Hepatocyte (in vitro differentiated cells): ENCODE data around the gene EPHB1. TPM values are rescaled to one million over a fixed set of nuclear protein-coding genes. Genes with fewer than 3 reads are reported as not detected.

Experiments used
- DNase-seq: peaks from one replicate; pipeline ENCODE4 v3.0.0-alpha.2; 2016; ENCODE audit warnings: low spot score
- H2AFZ ChIP-seq: fragments of 200-600 bp; sonication (generic); 2 replicates; pipeline ENCODE4 v1.6.0; 2016; ENCODE audit warnings: antibody characterized with exemption, mild to moderate bottlenecking
- H3K27ac ChIP-seq: fragments of 200-600 bp; sonication (generic); 2 replicates; pipeline ENCODE4 v1.5.1; 2016; ENCODE audit warnings: mild to moderate bottlenecking
- H3K27me3 ChIP-seq: fragments of 200-600 bp; sonication (generic); 2 replicates; pipeline ENCODE4 v1.6.1; 2016
- H3K36me3 ChIP-seq: fragments of 200-600 bp; sonication (generic); replicated peaks from 2 replicates; pipeline ENCODE4 v1.5.1; 2016; ENCODE audit warnings: low read depth; ENCODE audit not compliant: insufficient read depth
- H3K4me1 ChIP-seq: fragments of 200-600 bp; sonication (generic); 2 replicates; pipeline ENCODE4 v1.5.1; 2016; ENCODE audit warnings: mild to moderate bottlenecking, moderate library complexity; ENCODE audit not compliant: insufficient read depth
- H3K4me2 ChIP-seq: fragments of 200-600 bp; sonication (generic); 2 replicates; pipeline ENCODE4 v1.6.0; 2016
- H3K4me3 ChIP-seq: fragments of 200-600 bp; sonication (generic); 2 replicates; pipeline ENCODE4 v1.5.1; 2016; ENCODE audit warnings: mild to moderate bottlenecking
- H3K79me2 ChIP-seq: fragments of 200-600 bp; sonication (generic); 2 replicates; pipeline ENCODE4 v1.6.0; 2017; ENCODE audit warnings: mild to moderate bottlenecking
- H3K9me2 ChIP-seq: fragments of 200-600 bp; sonication (generic); replicated peaks from 2 replicates; pipeline ENCODE4 v1.6.0; 2017; ENCODE audit warnings: mild to moderate bottlenecking; ENCODE audit not compliant: insufficient read depth
- H3K9me3 ChIP-seq: fragments of 200-600 bp; sonication (generic); 2 replicates; pipeline ENCODE4 v1.5.1; 2016; ENCODE audit warnings: low read depth, mild to moderate bottlenecking
- H4K20me1 ChIP-seq: fragments of 200-600 bp; sonication (generic); 2 replicates; pipeline ENCODE4 v1.6.0; 2016; ENCODE audit warnings: mild to moderate bottlenecking; ENCODE audit not compliant: insufficient read depth, poor library complexity, severe bottlenecking
- EZH2 ChIP-seq: fragments of 200-600 bp; sonication (generic); IDR thresholded peaks from 2 replicates; pipeline ENCODE4 v1.6.1; 2016; ENCODE audit warnings: antibody characterized with exemption, mild to moderate bottlenecking, borderline replicate concordance
- EZH2phosphoT487 ChIP-seq: fragments of 200-600 bp; sonication (generic); IDR thresholded peaks from one replicate; pipeline ENCODE4 v1.6.1; 2018; ENCODE audit warnings: antibody characterized with exemption, mild to moderate bottlenecking, low read depth, moderate library complexity; ENCODE audit not compliant: unreplicated experiment, severe bottlenecking
- WGBS: methylation state at CpG from one replicate; pipeline ENCODE4 v1.1.6; 2016; ENCODE audit warnings: low lambda C conversion rate; ENCODE audit errors: missing lambda C conversion rate; 5-methylcytosine and 5-hydroxymethylcytosine counted together
- polyA plus RNA-seq: library from polyadenylated mRNA; unstranded; fragments of >200 nt; fragmentation: Nextera tagmentation; extraction: Ambion mirVana; gene quantifications from 2 replicates; pipeline ENCODE4 v1.2.1, GENCODE V29; 2016
- total RNA-seq: library from RNA; depleted of rRNA; stranded (reverse); fragments of >200 nt; gene quantifications from 2 replicates; pipeline ENCODE4 v1.2.3, GENCODE V29; 2014
- TF ChIP-seq, protein P1 (sequence below): fragments of 200-600 bp; sonication (generic); IDR thresholded peaks from 2 replicates; pipeline ENCODE4 v1.5.1; 2016; ENCODE audit warnings: antibody characterized with exemption, mild to moderate bottlenecking; ENCODE audit not compliant: poor library complexity

EPHB1 gene
- total and polyA plus RNA-seq, 2 experiments from 2014 or later = 3.3 to 5.6 TPM

- Histone ChIP-seq H2AFZ (no peak overlapping the region), H3K27ac (no peak overlapping the region), H3K79me2 (no peaks in the 10 kb centered on the region), H3K9me2 (no peaks in the 10 kb centered on the region), H3K4me2 (no peak overlapping the region), H3K4me3 (no peak overlapping the region), H3K9me3 (no peaks in the 10 kb centered on the region), H3K4me1 (no peaks in the 10 kb centered on the region), H3K27me3 (no peaks in the 10 kb centered on the region), H3K36me3 (no peaks in the 10 kb centered on the region), H4K20me1 (no peaks in the 10 kb centered on the region)
- no peak for TF ChIP-seq EZH2
- TF ChIP-seq, protein P1, sequence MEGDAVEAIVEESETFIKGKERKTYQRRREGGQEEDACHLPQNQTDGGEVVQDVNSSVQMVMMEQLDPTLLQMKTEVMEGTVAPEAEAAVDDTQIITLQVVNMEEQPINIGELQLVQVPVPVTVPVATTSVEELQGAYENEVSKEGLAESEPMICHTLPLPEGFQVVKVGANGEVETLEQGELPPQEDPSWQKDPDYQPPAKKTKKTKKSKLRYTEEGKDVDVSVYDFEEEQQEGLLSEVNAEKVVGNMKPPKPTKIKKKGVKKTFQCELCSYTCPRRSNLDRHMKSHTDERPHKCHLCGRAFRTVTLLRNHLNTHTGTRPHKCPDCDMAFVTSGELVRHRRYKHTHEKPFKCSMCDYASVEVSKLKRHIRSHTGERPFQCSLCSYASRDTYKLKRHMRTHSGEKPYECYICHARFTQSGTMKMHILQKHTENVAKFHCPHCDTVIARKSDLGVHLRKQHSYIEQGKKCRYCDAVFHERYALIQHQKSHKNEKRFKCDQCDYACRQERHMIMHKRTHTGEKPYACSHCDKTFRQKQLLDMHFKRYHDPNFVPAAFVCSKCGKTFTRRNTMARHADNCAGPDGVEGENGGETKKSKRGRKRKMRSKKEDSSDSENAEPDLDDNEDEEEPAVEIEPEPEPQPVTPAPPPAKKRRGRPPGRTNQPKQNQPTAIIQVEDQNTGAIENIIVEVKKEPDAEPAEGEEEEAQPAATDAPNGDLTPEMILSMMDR = no peak
- TF ChIP-seq EZH2phosphoT487 = no peak
- no peak for DNase-seq
- WGBS = 94% methylated on average over 4 of the region's 4 CpGs
Measured at GRCh38 chr3:135262441-135262840, 467.4 kb downstream of the EPHB1 start.

DNA sequence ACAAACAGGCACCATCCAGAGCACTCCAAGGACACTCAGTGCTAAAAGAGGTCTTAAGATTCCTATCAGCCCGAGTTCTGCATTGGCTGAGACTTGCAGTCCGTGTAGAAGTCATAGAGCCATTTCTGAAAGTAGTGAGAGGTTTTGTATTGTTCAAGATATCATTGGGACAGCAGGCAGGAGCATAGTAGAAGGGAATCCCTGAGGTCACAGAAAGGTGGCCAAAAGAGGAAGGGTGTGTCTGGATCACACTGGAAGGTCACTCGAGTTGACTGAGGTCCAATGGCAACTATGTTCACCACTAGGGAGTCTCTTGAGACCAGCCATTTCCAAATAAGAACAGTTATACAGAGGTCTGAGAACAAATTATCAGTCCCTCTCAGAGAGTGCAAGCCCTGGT is 468.3 kb downstream of the EPHB1 start:
- Histone ChIP-seq H3K9me3 (no peaks in the 10 kb centered on the region), H3K27me3 (no peaks in the 10 kb centered on the region), H2AFZ (no peak overlapping the region), H3K27ac (no peak overlapping the region), H3K9me2 (no peaks in the 10 kb centered on the region), H4K20me1 (no peaks in the 10 kb centered on the region), H3K36me3 (no peaks in the 10 kb centered on the region), H3K4me3 (no peak overlapping the region), H3K79me2 (no peaks in the 10 kb centered on the region), H3K4me2 (no peak overlapping the region), H3K4me1 (no peaks in the 10 kb centered on the region)
- no peak for DNase-seq
- TF ChIP-seq, protein P1 = no peak
- TF ChIP-seq EZH2 = no peak
- TF ChIP-seq EZH2phosphoT487 = no peak
- 87% methylated on average over 3 of the region's 3 CpGs for whole genome bisulfite sequencing

DNA sequence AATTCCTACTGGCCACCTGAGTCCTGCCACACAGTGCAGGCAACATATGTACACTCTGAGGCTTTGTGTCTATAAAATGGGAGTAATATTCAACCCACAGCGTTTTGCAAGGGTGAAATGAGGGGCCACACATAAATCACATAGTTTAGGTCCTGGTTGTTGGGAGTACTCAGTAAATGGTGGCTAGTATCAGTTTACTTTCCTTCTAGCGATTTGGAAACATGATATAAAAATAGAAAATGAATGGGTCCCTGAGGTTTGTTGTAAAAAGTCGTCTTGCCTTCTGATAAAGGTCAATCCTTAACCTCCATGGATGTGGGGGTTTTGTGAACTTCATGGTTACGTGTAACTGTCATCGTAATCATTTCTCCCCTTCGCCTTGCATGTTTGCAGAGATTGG is 472.4 kb downstream of the EPHB1 start:
- Histone ChIP-seq H3K27ac (no peak overlapping the region), H2AFZ (no peak overlapping the region), H3K9me3 (no peaks in the 10 kb centered on the region), H3K9me2 (no peaks in the 10 kb centered on the region), H3K27me3 (no peaks in the 10 kb centered on the region), H3K4me3 (no peak overlapping the region), H3K36me3 (no peaks in the 10 kb centered on the region), H3K4me1 (no peaks in the 10 kb centered on the region), H4K20me1 (no peaks in the 10 kb centered on the region), H3K79me2 (no peaks in the 10 kb centered on the region), H3K4me2 (no peak overlapping the region)
- DNase-seq = no peak
- WGBS = 87% methylated on average over 6 of the region's 6 CpGs
- TF ChIP-seq, protein P1 = no peak
- TF ChIP-seq EZH2phosphoT487 (no peak), EZH2 (no peak)

GRCh38 chr3:135268941-135269532 is 474.0 kb downstream of the EPHB1 start:
- H3K79me2 ChIP-seq = no peaks in the 10 kb centered on the region
- WGBS = 89% methylated on average over 2 of the region's 2 CpGs
- H3K4me2 ChIP-seq = no peak overlapping the region
- DNase-seq = no peak
- H3K4me1 ChIP-seq = no peaks in the 10 kb centered on the region
- no peaks in the 10 kb centered on the region for H3K27me3 ChIP-seq
- no peaks in the 10 kb centered on the region for H3K9me3 ChIP-seq
- no peak overlapping the region for H3K4me3 ChIP-seq
- no peaks in the 10 kb centered on the region for H4K20me1 ChIP-seq
- H3K27ac ChIP-seq = no peak overlapping the region
- H3K9me2 ChIP-seq = no peaks in the 10 kb centered on the region
- no peak overlapping the region for H2AFZ ChIP-seq
- no peak for TF ChIP-seq EZH2phosphoT487
- TF ChIP-seq EZH2 = no peak
- TF ChIP-seq, protein P1 = no peak
- no peaks in the 10 kb centered on the region for H3K36me3 ChIP-seq
